HG03108 (cell line): Measurements from ENCODE around the gene TTC16.
"Not testable (repeated sequence)": the region's sequence is repeated elsewhere in the genome, so short reads cannot be mapped to it uniquely, and the experiment has no call there.

Experiments used
- ATAC-seq: cut with Tn5 transposase; IDR thresholded peaks from one replicate; pipeline ENCODE4 v1.9.1; 2021; ENCODE audit warnings: moderate library complexity; ENCODE audit not compliant: unreplicated experiment

Gene TTC16

DNA sequence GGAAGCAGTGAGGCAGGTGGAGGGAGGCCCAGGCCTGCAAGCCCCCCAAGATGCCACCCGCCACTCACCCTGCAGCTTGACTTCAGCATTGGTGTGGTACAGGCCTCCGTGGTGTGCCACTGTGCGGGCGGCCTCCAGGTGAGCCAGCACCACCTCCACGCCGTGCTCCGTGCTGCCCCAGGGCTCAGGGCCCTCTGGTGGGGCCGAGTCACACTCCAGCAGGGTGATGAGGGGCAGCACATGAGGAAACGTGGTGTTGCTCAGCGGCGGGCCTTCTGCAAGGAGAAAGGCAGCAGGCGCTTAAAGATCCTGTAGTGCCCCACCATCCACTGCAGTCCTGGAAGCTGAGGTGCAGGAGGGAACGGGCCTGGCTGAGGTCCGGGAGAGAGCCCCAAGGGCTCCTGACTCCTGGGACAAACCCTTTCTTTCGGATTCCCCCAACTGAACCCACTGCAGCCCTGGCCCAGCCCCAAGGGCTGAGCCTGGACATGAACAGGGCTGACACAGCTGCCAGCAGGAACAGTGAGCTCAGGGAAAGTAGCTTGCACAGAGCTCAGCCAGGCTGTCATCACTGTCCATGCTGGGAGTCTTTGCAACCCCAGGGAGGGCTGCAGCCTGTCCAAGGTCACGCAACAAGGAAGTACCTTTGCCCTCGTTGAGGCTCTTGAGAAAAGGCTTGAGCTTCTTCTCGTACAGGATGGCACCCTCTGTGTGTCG is 23.9 kb downstream of the TTC16 start:
- no peak for ATAC-seq

GRCh38 chr9:127741831-127742434 is 26.1 kb downstream of the TTC16 start:
- ATAC-seq = no peak

GRCh38 chr9:127742435-127743088 is 26.7 kb downstream of the TTC16 start:
- no peak for ATAC-seq

DNA sequence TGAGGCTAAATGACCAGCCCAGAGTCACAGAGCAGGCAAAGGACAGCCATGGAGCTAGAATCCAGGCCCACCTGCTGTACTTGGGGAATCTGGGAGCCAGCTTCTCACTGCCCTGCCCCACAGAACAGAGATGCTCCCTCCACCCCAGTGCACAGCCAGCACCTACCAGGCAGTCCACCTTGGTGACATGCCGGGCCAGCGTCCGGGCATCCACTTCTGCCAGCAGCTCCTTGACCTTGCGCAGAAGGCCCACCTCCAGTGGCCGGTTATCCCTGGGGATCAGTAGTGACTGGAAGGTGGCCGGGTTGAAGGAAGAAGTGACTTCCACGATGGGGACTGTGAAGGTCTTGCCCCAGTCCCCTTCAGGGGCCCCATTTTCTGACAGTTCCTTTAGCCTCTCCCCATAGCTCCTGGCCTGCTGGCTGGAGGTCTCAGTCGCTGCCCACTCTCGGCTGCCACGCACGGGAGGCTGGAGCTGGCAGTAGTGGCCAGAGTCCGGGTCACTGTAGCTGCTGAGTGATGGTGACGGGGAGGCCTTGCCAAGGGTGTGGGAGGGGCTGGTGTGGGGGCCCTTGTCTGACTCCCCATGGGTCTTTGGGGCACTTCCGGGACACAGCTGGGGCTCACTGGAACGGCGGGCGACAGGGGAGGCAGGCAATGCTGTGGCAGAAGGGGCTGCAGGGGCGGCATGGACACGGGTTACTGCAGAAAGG is 28.7 kb downstream of the TTC16 start:
- ATAC-seq = no peak

GRCh38 chr9:127746959-127747569 is 31.2 kb downstream of the TTC16 start:
- ATAC-seq = no peak

- ATAC-seq = no peak
Measured at GRCh38 chr9:127749090-127749787, 33.4 kb downstream of the TTC16 start.

DNA sequence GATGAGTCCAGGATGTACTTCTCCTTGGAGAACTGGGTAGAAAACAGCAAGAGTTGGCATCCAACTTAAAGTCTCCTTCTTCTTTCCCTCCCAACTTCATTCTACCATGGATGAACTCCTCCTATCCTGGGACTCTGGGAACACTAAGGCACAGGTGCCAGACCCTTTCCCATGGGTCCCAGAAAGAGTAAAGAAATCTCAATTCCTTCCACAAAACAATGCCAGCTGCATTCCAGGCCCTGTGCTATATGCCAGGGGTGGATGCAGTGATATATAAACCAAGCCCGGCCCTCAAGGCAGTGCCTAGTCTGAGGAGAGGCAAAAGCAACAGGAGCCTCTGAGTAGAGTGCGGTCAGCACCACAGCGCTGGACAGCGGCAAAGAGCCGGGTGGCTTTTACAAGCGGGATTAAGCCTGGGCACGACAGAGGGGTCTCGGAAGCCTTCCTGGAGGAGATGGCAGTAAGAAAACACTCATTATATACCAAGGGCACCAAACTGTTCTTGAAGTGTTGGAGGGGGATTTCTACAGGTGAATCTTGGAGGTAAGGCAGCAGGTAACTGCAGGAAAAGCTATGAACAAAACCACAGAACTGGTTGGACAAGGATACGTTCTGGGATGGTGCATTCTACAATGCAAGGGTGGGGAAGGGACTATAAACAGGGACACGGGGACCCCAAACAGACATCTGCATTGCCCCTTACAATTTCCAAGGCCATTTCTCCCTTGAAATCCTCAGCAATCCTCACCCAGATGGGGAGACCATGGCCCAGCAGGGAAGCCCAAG is 35.6 kb downstream of the TTC16 start:
- no peak for ATAC-seq

DNA sequence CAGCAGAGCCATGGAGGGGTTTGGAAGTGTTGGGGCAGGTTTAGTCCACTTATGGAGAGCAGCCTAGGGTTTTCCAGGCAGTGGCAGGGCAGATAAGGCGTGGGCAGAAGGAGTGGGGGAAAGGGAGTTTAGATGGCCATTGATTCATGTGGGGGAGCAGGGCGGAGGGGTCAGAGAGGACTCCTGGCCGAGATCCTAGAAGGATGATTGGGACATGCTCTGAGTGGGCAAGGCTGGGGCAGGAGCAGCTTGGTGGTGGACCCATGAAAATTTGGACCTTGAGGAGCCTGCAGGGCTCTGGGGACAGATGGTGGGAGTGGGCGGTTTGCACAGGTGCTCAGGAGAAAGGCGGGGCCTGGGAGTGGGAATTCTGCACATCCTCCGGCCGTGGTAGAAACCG is 37.3 kb downstream of the TTC16 start:
- no peak for ATAC-seq

DNA sequence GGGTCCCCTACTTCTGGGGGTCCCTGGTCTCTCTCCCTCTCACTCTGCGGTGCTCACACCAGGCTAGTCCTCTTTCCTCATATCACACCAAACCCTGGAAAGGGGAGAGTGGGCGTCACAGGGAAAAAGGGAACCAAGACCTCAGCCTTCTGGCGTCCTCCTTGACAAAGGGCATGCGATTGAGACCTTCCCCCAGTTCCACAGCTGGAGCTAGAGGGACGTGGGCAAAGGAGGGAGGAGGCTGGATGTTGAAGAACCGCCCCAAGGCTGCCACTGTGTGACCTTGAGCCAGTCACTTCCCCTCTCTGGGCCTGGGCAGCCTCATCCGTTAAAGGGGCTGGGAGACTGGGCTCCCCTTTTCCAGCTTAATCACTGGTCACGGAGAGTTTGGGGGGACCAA is 37.7 kb downstream of the TTC16 start:
- no peak for ATAC-seq

DNA sequence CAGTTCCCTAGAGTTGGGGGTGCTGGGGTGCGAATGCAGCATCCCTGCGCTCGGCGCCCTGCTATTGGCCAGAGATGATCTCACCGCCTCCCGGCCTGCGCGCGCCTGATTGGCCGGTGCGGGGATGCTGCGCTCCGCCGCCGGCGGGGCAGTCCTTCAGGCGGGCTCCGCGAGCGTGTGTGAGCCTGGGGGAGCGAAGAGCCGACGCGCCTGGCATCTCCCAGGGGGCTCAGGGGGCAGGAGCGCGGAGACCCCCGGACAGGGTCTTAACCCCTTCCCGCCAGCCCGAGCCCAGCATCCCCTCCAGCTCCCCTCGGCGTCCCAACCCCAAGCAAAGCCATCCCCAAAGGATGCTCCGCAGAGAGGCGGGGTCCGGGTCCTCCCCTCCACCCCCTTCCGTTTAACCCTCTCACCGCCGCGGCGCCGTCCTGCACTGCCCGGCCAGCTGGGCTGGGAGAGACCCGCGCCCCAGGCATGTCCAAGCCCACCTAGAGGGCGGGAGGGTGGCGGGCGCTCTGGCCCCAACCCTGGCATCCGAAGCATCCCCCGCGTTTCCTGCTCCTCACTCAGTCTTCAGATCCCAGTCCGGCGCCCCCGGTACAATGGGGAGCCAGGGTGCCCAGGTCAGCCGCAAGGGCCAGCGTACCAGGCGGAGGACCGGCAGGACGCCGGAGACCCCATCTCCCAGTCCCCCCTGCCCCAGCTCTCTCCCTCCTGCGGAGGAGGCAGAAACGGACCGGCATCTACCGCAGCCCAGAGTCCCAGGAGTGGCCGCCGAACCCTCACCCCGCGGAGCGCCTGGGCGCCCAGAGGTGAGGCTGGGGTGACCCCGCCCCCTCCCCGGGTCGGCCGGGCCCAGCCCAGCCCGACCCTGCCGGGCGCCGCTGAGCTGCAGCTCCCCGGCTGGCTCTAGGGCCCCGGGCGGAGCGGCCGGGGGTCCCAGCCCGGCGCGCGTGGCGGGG is 38.5 kb downstream of the TTC16 start:
- ATAC-seq = no peak

DNA sequence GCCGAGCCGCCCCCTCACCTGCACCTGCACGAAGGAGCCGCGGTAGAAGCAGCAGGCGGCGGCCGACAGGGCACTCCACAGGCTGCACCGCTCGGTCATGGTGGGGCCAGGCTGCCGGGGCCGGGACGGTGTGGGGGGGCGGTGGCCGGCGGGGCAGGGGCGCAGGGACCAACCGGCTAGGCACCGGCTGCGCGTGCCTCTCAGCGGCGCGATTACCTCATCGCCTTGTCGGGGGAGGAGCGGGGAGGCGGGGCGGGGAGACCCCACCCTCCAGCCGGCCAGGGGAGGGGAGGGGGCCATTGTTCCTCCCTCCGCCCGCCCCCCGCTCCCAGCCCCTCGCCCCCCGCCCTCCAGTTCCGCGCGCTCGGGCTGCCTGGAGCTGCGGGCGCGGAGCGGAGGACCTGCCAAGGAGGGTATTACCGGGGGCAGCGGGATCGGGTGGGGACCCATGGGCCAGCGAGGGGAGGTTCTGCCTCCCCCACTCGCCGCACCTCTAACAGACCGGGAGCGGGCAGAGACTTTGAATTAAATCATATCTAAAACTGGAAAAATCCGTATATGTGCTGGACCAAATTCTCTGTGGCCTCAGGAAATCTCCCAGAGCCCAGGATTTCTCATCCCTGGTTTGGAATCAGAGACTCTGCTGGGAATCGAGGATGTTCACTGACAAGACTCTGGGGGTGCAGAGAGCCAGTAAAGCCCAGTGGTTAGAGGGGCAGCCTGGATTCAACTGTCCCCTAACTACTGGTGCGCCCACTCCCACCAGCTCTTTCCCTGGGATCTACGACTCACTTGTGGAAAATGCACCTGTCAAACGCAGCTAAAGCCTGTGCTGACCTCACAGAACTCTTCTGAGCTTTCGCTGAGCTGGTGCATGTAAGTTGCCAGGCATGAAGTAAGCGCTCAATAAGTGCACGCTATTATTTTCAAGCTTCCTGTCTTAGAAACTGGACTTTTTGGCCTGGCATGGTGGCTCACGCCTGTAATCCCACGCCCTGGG is 39.5 kb downstream of the TTC16 start:
- ATAC-seq = no peak

DNA sequence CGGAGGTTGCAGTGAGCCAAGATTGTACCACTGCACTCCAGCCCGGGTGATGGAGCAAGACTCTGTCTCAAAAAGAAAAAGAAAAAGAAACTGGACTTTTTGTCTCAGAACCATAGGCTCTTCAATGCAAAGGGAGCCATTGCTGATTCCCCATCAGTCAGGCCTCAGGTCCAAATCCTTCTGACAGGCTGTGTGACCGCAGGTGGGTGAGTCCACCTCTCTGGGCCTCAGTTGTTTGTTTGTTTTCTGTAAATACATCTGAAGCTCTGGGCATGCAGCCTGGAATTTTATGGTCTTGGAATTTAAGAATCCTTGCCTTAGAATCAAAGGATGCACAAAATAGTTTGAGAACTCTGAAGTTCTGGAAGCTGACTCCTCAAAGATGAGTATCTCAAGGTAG is 40.4 kb downstream of the TTC16 start:
- ATAC-seq = no peak

DNA sequence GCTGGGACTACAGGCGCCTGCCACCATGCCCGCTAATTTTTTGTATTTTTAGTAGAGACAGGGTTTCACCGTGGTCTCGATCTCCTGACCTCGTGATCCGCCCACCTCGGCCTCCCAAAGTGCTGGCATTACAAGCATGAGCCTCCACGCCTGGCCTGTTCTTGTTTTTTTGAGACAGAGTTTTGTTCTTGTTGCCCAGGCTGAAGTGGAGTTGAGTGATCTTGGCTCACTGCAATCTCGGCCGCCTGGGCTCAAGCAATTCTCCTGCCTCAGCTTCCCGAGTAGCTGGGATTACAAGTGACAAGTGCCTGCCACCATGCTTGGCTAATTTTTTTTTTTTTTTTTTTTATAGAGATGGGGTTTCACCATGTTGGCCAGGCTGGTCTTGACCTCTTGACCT is 40.9 kb downstream of the TTC16 start:
- ATAC-seq = not testable (repeated sequence)

DNA sequence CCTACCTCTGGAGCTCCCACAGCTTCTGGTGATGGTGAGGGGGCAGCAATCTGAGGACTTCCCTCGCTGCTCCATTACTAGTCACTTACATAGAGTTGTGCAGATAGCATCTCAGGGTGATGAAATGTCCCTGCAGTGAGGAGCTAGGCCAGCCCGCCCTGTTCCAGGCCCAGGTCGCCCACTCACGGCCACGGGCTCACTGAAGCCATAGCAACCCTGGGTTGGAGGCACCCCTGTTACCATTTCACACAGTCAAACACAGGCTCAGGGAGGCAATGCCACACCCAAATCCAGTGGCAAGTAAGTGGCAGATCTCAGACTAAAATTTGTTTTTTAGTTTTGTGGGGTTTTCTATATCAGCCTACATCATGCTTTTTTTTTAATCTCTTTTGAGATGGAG is 43.0 kb downstream of the TTC16 start:
- no peak for ATAC-seq

DNA sequence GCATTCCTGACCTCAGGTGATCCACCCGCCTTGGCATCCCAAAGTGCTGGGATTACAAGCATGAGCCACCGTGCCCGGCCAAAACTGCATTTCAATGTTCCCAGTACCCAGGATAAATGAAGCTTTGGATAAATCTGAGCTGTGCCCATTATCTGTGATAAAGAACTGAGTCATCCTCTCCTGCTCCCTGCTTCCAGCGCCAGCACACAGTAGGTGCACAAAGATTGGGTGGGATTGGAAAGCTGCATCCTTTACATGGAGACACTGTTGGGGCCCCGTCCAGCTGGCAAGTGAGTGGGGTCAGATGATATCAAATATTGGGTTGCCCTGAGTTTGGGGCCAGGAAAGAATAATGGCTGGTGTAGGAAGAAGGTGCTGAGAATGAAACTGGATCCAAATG is 45.2 kb downstream of the TTC16 start:
- no peak for ATAC-seq

DNA sequence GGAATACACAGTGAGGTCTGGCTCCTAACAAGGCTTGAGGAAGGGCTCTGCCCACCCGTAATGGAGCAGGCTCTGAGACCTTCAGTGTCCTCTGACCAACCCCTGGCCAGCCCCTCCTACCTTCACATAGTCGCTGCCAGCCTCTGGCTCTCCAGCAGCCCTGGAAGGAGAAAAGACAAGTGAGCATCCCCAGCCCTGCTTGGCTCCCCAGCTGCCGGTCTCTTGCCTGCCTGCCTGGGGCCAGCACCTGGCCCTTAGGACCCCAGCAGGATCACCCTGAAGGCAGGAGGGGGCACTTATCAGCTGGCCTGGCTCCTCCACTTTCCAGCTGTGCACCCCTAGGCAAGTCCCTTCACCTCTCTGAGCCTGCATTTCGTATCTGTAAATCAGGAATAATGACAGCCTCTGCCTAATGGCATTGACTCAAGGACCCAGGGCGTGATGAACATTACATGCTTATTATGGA is 45.6 kb downstream of the TTC16 start:
- no peak for ATAC-seq

GRCh38 chr9:127762111-127762676 is 46.3 kb downstream of the TTC16 start:
- no peak for ATAC-seq
